Nephron (organoid): ENCODE results near the gene PLPPR1.
A peak's percentile ranks its signal among the peaks of the same experiment; 100 is the strongest.

Source experiments
- H3K27ac Mint-ChIP-seq, 3 experiments: 2 replicates each; pipeline ENCODE4 v1.8.0; 2020; ENCODE audit warnings: mixed read lengths in 3 of 3, mild to moderate bottlenecking in 2 of 3, moderate library complexity in 1 of 3
- H3K27me3 Mint-ChIP-seq: 2 replicates; pipeline ENCODE4 v1.8.0; 2021; ENCODE audit warnings: low read depth, mild to moderate bottlenecking, moderate library complexity, mixed read lengths
- H3K36me3 Mint-ChIP-seq: 2 replicates; pipeline ENCODE4 v1.8.0; 2020; ENCODE audit warnings: low read depth, mixed read lengths
- H3K4me1 Mint-ChIP-seq: 2 replicates; pipeline ENCODE4 v1.8.0; 2020; ENCODE audit warnings: mixed read lengths
- H3K4me3 Mint-ChIP-seq, 3 experiments: 2 replicates each; pipeline ENCODE4 v1.8.0; 2020; ENCODE audit warnings: mild to moderate bottlenecking in 3 of 3, mixed read lengths in 3 of 3, moderate library complexity in 2 of 3
- H3K9me3 Mint-ChIP-seq: 2 replicates; pipeline ENCODE4 v1.8.0; 2020; ENCODE audit warnings: mixed read lengths
- TF ChIP-seq, protein P1 (sequence below), 3 experiments: fragments of 200-600 bp; sonication (generic); IDR thresholded peaks; one replicate each; pipeline ENCODE4 v1.5.0; 2021; ENCODE audit warnings: antibody characterized with exemption in 3 of 3; ENCODE audit not compliant: unreplicated experiment in 3 of 3

The PLPPR1 gene

DNA sequence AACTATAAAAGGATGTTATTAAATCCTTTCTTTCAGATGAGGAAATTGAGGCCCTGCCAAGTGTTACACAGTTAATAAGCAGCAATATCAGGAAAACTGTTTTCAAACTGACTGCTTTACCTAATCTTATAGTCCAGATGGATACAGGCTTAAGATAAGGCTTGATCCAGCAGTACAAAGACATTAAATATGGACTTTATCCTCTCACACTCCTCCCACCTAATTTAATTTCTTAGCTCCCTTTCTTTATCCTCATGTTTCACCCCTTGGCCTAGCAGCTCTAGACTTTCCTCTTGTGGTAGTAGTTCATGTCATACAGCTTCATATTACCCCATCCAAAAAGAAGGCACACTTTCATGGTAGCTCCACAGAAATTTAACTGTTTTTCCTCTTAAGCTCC is 191.8 kb downstream of the PLPPR1 start:
- Mint-ChIP-seq H3K36me3 (no peaks in the 10 kb centered on the region), H3K27me3 (no peaks in the 10 kb centered on the region), H3K4me1 (peaks cover 10% of the 10 kb centered on the region), H3K27ac (no peak overlapping the region), H3K9me3 (peaks cover 3% of the 10 kb centered on the region), H3K4me3 (no peak overlapping the region)
- TF ChIP-seq, protein P1, sequence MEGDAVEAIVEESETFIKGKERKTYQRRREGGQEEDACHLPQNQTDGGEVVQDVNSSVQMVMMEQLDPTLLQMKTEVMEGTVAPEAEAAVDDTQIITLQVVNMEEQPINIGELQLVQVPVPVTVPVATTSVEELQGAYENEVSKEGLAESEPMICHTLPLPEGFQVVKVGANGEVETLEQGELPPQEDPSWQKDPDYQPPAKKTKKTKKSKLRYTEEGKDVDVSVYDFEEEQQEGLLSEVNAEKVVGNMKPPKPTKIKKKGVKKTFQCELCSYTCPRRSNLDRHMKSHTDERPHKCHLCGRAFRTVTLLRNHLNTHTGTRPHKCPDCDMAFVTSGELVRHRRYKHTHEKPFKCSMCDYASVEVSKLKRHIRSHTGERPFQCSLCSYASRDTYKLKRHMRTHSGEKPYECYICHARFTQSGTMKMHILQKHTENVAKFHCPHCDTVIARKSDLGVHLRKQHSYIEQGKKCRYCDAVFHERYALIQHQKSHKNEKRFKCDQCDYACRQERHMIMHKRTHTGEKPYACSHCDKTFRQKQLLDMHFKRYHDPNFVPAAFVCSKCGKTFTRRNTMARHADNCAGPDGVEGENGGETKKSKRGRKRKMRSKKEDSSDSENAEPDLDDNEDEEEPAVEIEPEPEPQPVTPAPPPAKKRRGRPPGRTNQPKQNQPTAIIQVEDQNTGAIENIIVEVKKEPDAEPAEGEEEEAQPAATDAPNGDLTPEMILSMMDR (IDR thresholded peaks at IDR 0.05; ENCODE audit: unreplicated experiment in 3 of 3), result no peak

DNA sequence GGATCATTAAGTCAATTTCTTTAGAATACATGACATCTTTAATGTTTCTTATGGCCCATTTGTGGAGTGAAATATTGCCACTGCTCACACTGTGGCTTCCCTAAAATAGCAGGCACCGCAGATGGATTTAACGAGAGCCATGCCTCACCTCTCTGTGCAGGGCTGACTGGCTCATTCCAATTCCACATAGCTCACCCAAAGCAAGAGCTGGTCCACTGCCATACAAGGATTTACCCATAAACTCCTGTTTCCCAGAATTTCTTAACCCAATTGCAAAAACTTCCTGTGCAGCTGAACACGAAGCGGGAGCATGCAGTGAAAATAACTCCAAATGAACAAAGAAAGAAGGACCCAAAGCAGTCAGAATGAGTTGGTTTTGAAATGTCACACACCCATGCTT is 196.7 kb downstream of the PLPPR1 start:
- peaks cover 3% of the 10 kb centered on the region for H3K9me3 Mint-ChIP-seq
- H3K36me3 Mint-ChIP-seq, result no peaks in the 10 kb centered on the region
- H3K27ac Mint-ChIP-seq, result no peak overlapping the region
- TF ChIP-seq, protein P1 (IDR thresholded peaks at IDR 0.05; ENCODE audit: unreplicated experiment in 3 of 3), result no peak
- H3K4me1 Mint-ChIP-seq, result peaks cover 28% of the 10 kb centered on the region
- H3K27me3 Mint-ChIP-seq, result no peaks in the 10 kb centered on the region
- H3K4me3 Mint-ChIP-seq, result no peak overlapping the region

DNA sequence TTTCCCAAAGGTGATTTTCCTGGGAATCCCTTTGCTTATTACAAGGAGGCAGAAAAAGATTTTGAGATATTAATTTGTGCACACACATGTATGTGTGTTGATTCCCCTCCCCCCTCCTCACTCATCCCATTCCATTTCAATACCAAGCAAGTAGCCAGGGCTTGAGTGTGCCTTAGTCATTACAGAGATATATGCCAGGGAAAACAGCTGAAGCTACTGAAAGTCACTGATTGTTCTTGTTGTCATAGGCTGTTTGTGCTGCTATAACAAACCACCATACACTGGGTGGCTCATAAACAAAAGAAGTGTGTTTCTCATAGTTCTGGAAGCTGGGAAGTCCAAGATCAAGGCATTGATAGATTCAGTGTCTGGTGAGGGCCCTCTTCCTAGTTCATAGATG is 197.6 kb downstream of the PLPPR1 start:
- Mint-ChIP-seq H3K27ac (no peak overlapping the region), H3K36me3 (no peaks in the 10 kb centered on the region)

DNA sequence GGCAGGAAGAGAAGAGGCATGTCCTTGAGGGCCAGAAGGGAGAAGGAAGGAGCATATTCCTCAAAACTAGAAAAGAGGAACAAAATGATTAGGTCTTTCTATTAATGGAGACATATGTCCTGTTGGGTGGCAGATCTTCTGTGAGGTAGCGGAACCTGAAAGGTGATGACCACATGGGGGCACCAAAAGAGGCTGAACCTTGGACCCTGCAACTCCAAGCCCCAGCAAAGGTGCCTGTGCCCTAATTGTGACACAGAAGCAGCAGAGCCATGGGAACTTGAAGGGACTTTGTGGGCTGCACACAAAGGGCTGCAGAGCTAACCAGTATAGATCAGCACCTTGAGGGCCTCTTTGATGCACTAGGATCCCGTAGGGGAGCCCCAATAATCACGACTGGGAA is 198.3 kb downstream of the PLPPR1 start:
- Mint-ChIP-seq H3K27me3 (no peaks in the 10 kb centered on the region), H3K4me1 (peaks cover 42% of the 10 kb centered on the region), H3K9me3 (peaks cover 3% of the 10 kb centered on the region), H3K36me3 (no peaks in the 10 kb centered on the region), H3K4me3 (no peak overlapping the region), H3K27ac (no peak overlapping the region)
- TF ChIP-seq, protein P1 (IDR thresholded peaks at IDR 0.05; ENCODE audit: unreplicated experiment in 3 of 3), result no peak

More for the DNA sequence above, 197.6 kb downstream of the PLPPR1 start:
- TF ChIP-seq, protein P1 (IDR thresholded peaks at IDR 0.05; ENCODE audit: unreplicated experiment in 3 of 3), result no peak
- H3K4me1 Mint-ChIP-seq, result peaks cover 35% of the 10 kb centered on the region
- no peaks in the 10 kb centered on the region for H3K27me3 Mint-ChIP-seq
- H3K9me3 Mint-ChIP-seq, result peaks cover 3% of the 10 kb centered on the region
- no peak overlapping the region for H3K4me3 Mint-ChIP-seq

DNA sequence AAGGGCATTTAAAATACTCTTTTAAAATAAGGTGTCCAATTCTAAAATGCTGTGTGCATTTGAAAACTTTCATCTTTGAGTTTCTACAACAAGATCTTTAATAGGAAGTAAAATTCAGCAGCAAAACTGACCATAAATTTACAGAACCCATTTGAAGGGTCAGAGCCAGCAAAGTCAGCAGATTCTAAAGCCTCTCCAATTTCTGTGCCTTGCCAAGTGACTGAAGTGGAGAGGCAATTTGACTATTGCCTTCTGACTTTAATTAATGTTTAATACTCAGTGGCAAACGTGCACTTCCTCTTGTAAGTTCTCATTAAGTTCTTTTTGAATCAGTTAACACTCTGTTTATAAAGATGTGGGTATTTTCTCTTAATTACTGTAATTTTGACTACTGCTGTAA is 201.1 kb downstream of the PLPPR1 start:
- H3K27ac Mint-ChIP-seq, result peak overlapping the region; percentile 5 to 28 (median 19)
- peaks cover 38% of the 10 kb centered on the region for H3K4me1 Mint-ChIP-seq
- H3K36me3 Mint-ChIP-seq, result no peaks in the 10 kb centered on the region
- peaks cover 3% of the 10 kb centered on the region for H3K9me3 Mint-ChIP-seq
- H3K4me3 Mint-ChIP-seq, result no peak overlapping the region
- no peaks in the 10 kb centered on the region for H3K27me3 Mint-ChIP-seq
- TF ChIP-seq, protein P1 (IDR thresholded peaks at IDR 0.05; ENCODE audit: unreplicated experiment in 3 of 3), result no peak

DNA sequence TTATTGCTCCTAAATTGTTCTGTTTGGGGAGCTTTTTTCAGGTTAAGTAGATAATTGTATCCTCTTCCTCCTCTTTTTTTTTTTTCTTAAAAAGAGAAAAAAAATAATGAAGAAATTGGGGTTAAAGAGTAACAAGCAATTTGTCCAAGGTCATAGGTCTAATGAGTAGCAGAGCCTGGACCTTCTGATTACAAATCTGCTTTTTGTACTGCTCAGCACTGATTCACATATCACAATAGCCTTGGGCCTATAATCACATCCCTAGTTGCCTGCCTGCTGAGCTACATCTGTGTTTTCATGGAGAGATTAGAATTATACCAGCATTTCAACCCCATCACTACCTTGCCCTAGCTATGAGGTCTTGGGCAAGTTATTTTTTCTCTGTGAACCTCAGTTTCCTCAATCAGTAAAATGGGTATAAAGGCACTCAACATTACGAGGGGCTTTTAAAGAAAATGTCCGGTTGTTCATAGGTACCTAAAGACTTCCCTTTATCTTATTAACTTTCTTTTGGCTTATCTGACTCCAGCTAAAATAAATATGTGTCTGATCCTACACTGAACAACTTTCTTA is 204.0 kb downstream of the PLPPR1 start:
- Mint-ChIP-seq H3K27me3 (no peaks in the 10 kb centered on the region), H3K27ac (no peak overlapping the region), H3K4me1 (peaks cover 41% of the 10 kb centered on the region), H3K4me3 (no peak overlapping the region), H3K9me3 (no peaks in the 10 kb centered on the region), H3K36me3 (no peaks in the 10 kb centered on the region)
- TF ChIP-seq, protein P1 (IDR thresholded peaks at IDR 0.05; ENCODE audit: unreplicated experiment in 3 of 3), result no peak
